Endothelial cell of hepatic sinusoid (primary cell): ENCODE measurements around the gene RCOR3.
"Not testable (repeated sequence)": the region's sequence is repeated elsewhere in the genome, so short reads cannot be mapped to it uniquely, and the experiment has no call there.

Experiments used
- in situ Hi-C: cut with HindIII; loops from 2 replicates; pipeline ENCODE4 v1.10.0; 2017; ENCODE audit warnings: low sequenced_read_pairs

RCOR3 gene

GRCh38 chr1:211336775-211337174 is 77.6 kb downstream of the RCOR3 start:
- in situ Hi-C loops, result loop anchor here (25.0 kb wide), 1 partner anchor 326 kb away; no protein-coding TSS in a partner anchor

DNA sequence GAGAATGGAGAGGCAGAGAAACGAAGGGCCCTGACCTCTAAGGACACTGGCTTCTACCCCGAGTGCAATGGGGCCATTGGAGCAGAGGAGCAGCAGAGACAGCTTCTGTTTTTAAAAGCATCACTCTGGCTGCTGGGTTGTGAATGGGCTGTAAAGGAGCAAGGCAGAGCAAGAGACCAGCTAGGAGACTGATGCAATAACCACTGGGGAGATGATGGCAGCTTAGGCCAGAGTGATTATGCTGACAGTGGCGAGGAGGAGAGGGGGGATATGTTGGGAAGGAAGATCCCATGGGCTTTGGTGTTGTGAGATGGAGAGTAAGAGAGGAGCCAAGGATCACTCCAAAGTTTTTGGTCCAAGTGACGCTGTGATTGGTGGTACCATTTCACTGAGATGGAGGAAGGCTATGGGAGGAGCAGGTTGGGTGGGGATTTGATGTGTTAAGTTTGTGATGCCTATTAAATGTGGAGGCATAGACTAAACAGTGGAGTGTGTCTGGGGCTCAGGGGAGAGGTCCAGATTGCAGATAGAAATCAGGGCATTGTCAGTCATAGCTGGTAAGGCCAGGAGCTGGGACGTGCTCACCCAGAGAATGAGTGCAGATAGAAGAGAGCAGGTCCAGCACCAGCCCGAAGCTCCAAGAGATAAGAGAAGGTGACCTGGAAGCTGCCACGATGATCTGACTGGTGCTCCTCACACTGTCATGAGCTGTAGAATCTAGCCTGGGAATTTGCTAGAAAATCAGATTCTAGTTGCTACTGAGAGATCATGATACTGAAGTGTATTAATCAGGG is 78.5 kb downstream of the RCOR3 start:
- in situ Hi-C loops, result loop anchor here (25.0 kb wide), 1 partner anchor 325 kb away; no protein-coding TSS in a partner anchor

DNA sequence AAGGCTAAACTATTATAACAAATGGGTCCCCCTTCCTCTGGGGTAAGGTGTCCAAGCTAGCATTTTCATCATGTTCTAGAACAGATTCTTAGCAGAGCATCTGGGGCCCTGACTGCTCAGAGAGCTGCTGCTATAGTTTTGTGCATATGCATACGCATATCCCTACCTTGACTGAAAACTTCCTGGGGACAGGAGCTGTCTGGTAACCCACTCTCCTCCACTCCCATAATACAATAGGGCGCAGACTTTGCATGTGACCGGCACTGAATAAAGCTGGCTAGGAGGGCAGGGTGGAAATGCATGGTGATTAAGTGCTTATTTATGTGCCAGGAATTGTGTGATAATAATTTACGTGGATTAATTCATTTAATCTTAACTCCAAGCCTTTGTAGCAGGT is 79.1 kb downstream of the RCOR3 start:
- in situ Hi-C loops, result loop anchor here (25.0 kb wide), 1 partner anchor 324 kb away; no protein-coding TSS in a partner anchor

DNA sequence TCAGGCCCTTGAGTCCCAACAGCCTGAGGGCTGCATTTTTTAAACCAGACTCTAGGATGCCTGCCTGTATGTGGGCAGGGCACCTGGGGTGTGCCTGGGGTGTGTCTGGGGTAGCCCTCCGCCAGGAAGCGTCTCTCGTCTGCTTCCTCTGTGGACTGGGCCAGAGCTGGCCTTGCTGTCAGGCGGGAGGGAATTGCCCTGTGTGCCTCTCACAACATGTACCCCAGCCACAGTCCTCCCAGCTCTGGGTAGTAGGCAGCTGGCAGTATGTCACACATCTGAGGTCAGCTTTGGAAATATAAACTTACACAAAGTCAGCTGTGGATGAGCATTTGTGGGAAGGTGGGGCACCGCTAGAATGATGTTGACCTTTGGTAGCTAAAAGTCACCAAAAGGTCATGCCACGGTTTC is 80.5 kb downstream of the RCOR3 start:
- in situ Hi-C loops, result loop anchor here (25.0 kb wide), 1 partner anchor 323 kb away; no protein-coding TSS in a partner anchor

- in situ Hi-C loops, result loop anchor here (25.0 kb wide), 1 partner anchor 321 kb away; no protein-coding TSS in a partner anchor
Measured at GRCh38 chr1:211340622-211341507, 81.7 kb downstream of the RCOR3 start.

GRCh38 chr1:211341999-211342398 is 82.8 kb downstream of the RCOR3 start:
- in situ Hi-C loops, result loop anchor here (25.0 kb wide), 1 partner anchor 320 kb away; no protein-coding TSS in a partner anchor

DNA sequence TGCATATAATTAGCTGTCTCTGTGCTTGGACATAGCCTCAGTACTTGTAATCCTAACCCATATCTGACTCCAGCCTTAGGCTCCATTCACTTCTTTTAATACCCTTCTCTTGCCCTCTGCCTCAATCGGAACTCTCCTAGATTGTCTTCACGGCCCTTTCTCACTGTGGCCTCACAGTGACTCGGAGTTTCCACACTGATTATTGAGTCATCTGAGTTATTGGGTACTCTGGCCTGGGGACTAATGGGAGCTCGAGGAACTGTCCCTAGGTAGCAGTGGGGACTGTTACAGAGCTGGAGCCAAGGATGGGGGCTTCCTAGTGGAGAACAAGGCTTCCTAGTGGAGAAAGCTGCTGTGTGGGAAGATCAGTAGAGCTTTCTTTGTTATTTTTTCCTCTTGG is 84.4 kb downstream of the RCOR3 start:
- in situ Hi-C loops, result loop anchor here (25.0 kb wide), 1 partner anchor 319 kb away; no protein-coding TSS in a partner anchor

- in situ Hi-C loops, result loop anchor here (25.0 kb wide), 1 partner anchor 318 kb away; no protein-coding TSS in a partner anchor
Measured at GRCh38 chr1:211344152-211344618, 85.0 kb downstream of the RCOR3 start.

- in situ Hi-C loops, result loop anchor here (25.0 kb wide), 1 partner anchor 317 kb away; no protein-coding TSS in a partner anchor
Measured at GRCh38 chr1:211345719-211346118, 86.6 kb downstream of the RCOR3 start.

DNA sequence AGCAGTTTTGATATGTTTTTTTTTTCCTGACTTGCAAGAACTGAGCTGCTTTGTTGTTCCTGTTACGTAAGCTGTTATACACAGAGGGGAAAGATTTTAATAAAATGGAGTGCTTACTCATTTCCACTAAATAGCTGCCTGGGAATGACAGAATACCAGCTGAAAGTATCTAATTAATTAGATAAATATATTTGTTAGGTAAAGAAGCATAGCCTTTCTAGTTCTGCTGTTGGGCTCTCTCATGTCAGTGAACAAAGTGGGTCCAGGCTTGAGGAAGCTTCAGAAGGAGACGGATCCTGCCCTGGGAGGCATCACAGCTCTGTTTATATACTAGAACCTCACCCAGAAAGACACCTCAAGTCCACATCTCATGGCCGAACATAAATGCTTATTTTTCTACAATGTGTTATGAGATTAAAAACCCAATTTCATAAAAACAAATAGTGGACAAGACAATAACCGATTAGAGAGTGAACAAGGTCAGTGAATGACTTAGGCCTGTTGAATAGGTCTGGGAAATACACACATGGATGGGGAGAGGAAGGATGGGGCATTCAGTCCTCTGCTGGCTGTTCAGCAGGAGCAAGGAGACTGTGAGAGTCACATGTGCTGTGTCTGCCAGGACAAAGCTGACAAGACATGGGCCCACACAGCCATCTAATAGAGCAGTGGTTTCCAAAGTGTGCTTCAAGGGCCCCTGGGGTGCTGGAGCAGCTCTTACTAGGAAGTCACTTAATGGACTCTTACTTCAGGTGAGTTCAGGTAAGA is 88.1 kb downstream of the RCOR3 start:
- in situ Hi-C loops, result loop anchor here (25.0 kb wide), 1 partner anchor 315 kb away; no protein-coding TSS in a partner anchor

- in situ Hi-C loops, result loop anchor here (25.0 kb wide), 1 partner anchor 314 kb away; no protein-coding TSS in a partner anchor
Measured at GRCh38 chr1:211348547-211348946, 89.4 kb downstream of the RCOR3 start.

DNA sequence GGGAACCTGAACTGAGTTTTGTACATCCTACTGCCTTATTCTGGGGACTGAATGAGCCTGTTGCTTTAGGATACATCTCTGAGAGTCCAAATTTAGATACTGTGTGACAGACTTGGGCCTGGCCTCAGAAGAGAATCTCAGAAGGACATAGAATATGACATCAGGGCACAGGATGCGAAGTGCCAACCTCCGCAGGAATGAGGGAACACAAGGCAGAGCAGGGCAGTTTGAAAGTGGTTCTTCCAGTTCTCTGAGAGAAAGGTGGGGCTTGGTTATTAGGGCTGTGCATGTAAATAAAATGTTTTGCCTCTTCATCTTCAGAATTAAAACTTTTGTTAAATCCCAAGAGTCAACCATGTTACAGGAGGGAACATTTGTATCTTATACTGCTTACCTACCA is 90.6 kb downstream of the RCOR3 start:
- in situ Hi-C loops, result loop anchor here (25.0 kb wide), 1 partner anchor 313 kb away; no protein-coding TSS in a partner anchor

DNA sequence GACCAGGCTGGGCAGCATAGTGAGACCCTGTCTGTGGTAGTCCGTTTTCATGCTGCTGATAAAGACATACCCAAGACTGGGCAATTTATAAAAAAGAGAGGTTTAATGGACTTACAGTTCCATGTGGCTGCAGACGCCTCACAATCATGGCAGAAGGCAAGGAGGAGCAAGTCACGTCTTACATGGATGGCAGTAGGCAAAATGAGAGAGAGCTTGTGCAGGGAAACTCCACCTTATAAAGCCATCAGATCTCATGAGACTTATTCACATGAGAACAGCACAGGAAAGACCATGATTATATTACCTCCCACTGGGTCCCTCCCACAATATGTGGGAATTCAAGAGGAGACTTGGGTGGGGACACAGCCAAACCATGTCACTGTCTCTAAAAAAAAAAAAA is 92.9 kb downstream of the RCOR3 start:
- in situ Hi-C loops, result not testable (repeated sequence)

DNA sequence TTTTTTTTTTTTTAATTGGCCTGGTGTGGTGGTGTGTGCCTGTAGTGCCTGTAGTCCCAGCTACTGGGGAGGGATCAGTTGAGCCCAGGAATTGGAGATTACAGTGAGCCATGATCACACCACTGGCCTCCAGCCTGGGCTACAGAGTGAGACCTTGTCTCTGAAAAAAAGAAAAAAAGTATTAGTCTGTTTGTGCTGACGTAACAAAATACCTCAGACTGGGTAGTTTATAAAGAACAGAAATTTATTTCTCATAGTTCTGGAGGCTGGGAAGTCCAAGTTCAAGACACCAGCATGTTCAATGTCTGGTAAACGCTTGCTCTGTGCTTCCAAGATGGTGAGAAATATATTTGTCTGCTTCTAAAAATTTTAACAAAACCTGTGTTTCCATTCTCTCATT is 93.3 kb downstream of the RCOR3 start:
- in situ Hi-C loops, result no loop called here

- in situ Hi-C loops, result no loop called here
Measured at GRCh38 chr1:211352985-211353515, 93.9 kb downstream of the RCOR3 start.

GRCh38 chr1:211353562-211354212 is 94.5 kb downstream of the RCOR3 start:
- in situ Hi-C loops, result no loop called here

DNA sequence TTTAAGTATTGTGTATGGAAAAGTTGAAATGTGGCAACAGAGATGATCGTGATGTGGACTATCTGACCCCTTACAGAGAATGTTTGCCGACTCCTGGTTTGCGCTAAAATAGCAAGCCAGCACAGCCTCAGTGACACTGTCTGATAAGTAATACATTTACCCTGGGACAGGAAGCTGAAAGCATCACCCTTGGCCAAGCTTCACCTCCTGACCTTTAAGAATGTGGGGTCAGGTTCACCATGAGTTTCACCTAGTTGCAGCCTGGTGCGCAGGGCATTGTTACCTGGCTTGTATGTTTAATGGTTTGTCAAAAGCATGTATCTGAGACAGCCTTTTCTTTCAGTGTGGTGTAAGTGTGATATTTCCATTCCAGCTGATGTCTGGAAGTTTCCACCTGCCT is 96.7 kb downstream of the RCOR3 start:
- in situ Hi-C loops, result no loop called here

GRCh38 chr1:211356723-211357407 is 97.7 kb downstream of the RCOR3 start:
- in situ Hi-C loops, result no loop called here

DNA sequence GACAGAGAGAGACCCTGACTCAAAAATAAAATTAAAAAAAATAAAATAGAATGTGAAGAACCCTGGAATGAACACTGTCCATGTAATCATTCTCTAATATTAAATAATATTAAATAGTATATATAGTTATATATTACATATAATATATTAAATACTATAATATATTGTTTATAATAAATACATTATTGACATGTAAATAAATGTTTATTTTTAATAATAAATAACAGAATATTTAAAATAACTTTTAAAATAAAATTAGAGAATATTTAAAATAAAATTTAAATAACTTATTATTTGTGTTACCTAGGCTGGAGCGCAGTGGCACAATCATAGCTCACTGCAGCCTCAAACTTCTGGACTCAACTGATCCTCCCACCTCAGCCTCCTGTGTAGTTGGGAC is 99.5 kb downstream of the RCOR3 start:
- in situ Hi-C loops, result no loop called here
